NCI-H226 (cell line): ENCODE results near the gene MAP7.

Experiments used
- DNase-seq: peaks from one replicate; pipeline ENCODE4 v3.0.0-alpha.2; 2015

Gene MAP7

GRCh38 chr6:136370988-136371728 is 179.1 kb downstream of the MAP7 start:
- DNase-seq: no peak

DNA sequence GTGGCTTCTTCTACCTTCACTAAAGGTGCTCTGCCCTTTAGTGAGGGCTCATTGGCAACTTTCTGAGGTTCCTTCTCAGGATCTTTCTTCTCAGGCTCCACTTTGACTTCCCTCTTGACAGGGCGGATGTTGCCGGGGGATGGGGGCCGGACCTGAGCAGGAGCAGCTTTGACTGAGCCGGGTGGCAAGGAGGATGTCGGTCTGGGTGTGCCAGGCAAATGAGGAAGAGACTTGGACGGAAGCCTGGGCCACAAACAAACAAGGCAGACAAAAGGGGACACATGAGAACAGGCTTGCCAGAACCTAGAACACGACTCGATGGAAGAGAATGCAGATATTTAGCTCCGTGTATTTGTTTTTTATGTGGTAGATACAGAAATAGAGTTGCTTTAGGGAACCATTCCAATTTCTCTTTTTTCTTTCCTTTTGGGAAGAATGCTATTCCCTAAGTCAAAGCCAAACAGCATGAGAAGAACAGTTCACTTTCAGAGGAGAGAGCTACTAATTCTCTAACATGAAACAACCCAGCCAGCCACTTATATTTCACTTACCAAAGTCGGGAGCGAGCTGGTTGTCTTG is 184.4 kb downstream of the MAP7 start:
- no peak for DNase-seq

- DNase-seq: no peak
Measured at GRCh38 chr6:136362421-136363356, 187.5 kb downstream of the MAP7 start.

GRCh38 chr6:136361787-136362186 is 188.4 kb downstream of the MAP7 start:
- no peak for DNase-seq

DNA sequence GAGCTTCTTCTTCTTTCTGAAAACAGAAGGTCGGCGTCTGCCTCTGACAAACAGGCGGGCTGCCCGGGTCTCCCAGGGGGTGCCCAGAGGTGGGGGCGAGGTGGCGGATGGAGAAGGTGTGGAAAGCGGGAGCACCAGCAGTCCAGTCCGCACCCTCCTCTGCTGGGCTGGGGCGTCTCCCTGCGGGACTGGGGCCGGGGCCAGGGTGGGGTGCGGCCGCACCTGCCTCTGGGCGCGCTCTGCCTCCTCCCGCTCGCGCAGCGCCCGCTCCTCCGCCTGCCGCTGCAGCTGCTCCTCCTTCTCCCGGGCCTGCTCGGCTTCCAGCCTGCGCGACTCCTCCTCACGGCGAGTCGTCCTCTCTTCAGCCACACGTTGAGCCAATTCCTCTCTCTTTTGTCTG is 189.4 kb downstream of the MAP7 start:
- no peak for DNase-seq

GRCh38 chr6:136359851-136360250 is 190.4 kb downstream of the MAP7 start:
- no peak for DNase-seq

DNA sequence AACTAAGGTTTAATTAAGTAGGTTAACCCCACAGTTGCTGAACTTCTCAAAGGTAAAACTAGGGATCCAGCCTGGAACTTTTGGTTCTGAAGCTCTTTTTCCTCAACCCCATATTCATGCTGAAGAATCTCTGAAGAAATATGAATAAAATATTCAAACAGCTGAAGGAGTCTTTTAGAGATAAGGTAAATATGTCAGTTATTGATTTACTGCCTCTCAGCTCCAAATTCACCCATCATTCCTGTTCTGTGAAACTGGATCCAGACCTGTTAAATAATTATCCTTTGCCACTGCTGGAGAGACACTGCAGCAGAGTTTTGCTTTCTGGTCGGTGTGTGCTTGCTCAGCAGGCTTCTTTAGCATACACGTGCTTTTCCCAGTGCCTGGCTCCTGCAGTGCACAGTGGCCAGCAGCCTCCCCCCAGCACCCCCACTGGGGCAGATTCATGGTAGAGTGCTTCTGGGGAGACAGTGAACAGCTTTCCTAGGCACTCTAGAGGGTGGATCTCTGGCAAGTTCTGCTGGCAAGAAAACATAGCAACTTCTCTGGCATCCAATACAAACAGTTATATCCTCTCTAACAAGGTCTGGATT is 198.6 kb downstream of the MAP7 start:
- no peak for DNase-seq

- DNase-seq: no peak
Measured at GRCh38 chr6:136350914-136351313, 199.3 kb downstream of the MAP7 start.

DNA sequence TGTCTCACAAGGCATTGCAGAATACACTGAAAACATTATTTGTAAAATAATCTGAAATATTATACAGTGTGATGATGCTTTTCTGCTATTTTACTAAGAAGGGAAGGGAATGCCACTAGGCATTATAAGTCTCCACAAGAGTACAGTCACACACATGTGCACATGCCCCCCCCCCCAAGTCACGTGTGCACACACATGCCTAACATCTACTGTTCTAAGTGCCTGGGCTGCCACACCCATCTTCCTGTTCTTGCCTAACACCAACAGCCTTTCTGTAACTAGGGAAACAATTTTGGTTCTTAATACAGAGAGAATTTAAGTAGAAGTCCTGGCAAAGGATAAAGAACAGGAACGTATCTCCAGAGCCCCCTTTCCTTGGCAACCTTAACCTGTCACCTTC is 202.4 kb downstream of the MAP7 start:
- DNase-seq: no peak

GRCh38 chr6:136345145-136345544 is 205.1 kb downstream of the MAP7 start:
- no peak for DNase-seq

- DNase-seq: no peak
Measured at GRCh38 chr6:136344420-136344819, 205.8 kb downstream of the MAP7 start.

DNA sequence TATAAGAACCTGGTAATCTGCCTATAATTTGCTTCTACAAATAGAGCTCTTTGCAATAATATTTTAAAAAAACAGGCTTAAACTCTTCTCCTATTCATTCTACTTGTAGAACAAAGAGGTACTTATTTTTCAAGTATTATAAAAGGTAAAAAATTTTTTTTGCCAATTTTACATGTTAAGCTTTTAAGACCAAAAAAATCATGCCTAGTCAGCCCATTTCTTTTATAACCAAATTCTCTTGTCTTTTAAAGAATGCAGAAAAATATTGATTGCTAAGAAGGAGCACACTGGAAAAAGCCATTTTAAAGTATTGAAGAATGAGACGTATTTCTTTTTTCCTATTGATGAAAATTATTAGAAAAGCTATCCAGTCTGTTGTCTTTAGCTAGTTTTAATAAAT is 206.5 kb downstream of the MAP7 start:
- no peak for DNase-seq

DNA sequence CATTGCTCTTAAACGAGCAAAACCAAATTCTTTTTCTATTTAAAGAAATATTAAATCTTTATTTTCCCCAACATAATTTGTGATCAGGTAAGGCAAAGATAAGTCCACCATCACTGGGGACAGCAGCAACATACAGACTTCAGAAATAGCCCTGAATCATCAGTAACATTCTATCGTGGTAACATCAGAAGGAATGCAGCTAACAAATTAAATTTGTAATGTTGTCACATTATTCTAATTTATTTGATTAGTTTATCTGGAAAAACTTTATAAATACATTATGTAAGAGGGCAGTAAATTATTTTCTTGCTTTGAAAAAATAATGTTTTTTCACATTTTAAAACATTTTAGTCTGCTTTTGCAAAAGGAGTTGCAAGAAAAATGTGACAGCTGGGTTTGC is 206.9 kb downstream of the MAP7 start:
- DNase-seq: no peak

GRCh38 chr6:136341967-136342366 is 208.3 kb downstream of the MAP7 start:
- no peak for DNase-seq

DNA sequence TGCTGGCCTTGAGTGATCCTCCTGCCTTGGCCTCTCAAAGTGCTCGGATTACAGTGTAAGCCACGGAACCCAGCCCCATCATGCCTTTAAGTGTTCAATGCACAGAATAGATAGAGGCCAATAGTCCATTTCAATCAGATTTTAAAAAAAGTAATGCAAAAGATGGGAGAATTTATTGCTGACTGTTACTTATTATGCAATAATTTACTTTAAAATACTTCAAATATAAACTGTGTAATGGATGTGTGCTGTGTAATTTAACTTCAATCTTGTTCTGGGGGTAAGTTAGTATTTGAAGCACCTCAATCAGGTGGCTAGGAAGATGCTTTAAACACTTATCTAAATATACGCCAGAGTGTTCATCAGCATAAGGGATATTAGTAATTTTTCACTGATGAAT is 208.9 kb downstream of the MAP7 start:
- DNase-seq: no peak

- DNase-seq: no peak
Measured at GRCh38 chr6:136338486-136338885, 211.7 kb downstream of the MAP7 start.

DNA sequence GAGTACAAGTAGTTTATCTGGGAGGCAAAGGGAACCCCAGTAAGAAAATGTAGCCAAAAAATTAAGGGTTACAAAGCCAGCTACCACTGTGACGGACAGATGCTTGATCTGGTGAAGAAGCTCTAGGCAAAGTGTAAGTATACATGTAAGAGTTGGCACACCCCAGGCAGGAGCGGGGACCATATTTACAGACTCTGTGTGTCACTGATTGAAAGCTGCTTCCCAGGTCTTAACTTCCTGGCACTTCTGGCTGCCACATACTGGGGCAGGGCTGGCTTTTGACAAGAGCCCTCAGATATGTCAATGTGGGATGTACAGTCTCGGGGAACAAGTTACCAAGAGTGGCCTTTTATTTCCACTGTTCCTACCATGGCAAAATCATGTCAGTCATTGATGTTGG is 212.6 kb downstream of the MAP7 start:
- no peak for DNase-seq

DNA sequence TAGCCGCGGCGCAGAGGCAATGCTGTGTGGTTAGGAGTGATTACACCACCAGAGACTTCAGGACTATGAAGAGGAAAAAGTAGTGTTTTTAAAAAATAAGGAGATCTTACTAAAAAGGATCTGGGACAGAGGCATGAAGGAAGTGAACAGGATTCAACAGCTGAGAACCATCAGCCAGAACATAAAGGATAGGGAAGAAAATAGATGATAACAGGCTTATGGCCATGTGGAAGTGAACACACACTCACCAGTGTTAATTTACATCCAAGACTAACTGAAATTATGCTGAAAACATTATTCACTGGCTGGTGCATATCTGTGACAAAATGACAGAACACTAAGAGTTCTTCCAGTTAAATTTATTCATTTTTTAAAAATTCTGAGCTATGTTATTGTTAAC is 213.1 kb downstream of the MAP7 start:
- DNase-seq: no peak

DNA sequence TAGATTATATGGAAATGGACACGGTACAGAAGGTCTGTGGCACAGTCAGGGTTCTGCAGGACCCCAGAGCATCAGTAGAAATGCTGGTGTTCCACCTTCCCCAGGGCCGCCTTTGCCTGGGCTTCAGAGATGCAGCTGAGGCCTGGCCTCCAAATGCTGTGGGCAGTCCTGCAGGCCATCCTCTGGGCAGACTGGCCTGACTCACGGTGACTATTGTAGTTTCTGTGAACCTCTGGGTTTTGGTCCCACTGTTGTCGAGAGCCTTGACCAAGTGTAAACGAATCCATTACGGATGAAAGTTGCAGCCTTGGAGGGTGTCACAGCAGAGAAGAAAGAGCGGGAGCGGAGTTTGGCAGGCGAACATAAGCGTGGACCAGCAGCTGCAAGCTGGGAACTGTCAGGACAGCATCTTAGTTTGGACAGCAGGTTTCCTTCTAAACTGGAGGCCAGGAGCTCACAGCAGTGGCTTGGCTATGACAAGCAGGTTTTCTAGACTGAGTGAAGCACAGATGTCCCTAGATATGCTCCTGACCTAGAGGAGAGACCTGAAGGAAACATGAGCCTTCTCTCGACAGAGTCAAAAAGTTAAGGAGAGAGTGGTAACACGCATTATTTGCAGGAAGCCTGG is 214.4 kb downstream of the MAP7 start:
- no peak for DNase-seq

DNA sequence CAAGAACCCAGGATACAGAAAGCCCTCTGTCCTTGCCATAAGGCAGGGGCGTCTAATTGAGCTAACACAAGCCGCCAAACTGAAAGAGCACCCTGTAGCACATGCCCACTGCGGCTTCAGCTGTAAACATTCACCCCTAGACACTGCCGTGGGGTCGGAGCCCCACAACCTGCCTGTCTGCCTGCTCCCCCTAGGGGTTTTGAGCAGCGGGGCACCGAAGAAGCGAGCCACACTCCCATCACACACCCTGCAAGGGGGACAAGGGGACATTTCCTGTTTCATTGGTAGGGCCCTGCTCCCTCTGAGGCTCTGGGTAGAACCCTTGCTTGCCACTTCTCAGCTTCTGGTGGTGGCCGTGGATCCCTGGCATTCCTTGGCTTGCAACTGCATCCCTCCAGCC is 215.4 kb downstream of the MAP7 start:
- no peak for DNase-seq

- DNase-seq: no peak
Measured at GRCh38 chr6:136334465-136334846, 215.8 kb downstream of the MAP7 start.

DNA sequence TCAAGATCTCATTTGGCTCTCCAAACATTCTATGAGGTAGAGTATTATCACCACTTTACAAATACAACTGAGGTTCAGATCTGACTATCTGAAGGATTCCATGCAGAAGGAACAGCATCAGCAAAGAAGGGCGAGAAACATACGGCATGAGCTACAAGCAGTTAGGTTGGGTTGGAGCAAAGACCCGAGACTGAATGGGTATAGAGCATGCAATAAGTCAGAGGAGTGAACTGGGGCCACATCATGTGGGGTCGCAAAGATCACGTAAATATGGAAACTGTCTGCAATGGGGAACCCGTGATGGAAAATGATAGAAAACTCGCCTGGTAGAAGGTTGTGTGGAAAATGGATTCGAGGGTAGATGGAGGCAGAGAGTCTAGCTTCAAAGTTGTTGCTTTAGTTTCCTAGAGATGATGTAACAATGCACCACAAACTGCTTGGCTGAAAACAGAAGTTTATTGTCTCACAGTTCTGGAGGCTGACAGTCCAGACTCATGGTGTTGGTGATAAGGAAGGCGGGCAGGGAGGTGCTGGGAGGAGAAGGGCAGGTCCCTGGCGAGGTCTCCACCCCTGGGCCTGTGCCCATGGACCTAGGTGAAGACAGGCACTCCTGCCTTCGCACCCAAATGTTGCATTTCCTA is 216.3 kb downstream of the MAP7 start:
- no peak for DNase-seq

DNA sequence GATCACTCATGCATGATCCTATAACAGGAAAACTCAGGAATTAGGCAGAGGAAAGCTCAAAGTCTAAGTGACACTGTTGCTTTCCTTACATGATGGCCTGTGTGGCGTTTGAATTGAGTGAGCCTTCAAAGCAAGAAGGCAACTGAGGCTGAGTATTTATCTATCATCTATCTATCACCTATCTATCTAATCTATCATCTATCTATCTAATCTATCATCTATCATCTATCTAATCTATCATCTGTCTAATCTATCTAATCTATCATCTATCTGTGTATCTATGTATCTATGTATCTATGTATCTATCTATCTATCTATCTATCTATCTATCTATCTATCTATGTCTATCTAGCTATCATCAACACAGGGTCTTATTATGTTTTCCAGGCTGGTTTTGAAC is 218.8 kb downstream of the MAP7 start:
- no peak for DNase-seq
